HCEC 1CT (cell line): ENCODE measurements around the gene CHST4.
"Not testable (repeated sequence)": the region's sequence is repeated elsewhere in the genome, so short reads cannot be mapped to it uniquely, and the experiment has no call there.

Experiments used
- DNase-seq: peaks from one replicate; pipeline ENCODE4 v3.0.0-alpha.2; 2017

CHST4 gene

DNA sequence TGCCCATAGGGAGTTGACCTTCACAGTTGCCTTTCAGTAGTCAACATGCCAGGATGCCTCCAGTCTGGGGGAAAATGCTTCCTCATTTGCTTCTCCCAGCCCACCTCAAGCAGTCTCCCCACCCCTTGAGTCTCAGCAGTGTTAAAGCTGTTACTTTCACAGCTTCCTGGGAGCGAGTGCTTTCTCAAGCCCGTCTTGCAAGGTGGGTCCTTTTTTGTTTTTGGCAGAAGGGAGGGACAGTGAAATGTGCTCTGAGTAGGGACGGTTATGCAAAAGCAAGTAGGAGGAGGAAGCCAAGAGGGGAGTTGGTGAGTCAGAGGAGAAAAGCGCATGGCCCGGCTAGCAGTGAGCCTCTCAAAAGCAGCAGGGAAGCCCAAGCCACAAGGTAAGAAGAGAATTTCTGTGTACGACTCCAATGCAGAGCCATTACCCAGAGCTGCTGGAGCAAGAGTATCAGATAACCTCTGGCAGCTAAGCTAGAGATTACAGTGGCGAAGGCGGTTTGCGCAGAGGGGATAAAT, at the start of gene CHST4:
Gene CHST4, plus strand, starts transcription at position 316 of the 521 bp plus-strand sequence. CDS start 10,252 bp downstream, outside the sequence.
- DNase-seq: peak; percentile 65

DNA sequence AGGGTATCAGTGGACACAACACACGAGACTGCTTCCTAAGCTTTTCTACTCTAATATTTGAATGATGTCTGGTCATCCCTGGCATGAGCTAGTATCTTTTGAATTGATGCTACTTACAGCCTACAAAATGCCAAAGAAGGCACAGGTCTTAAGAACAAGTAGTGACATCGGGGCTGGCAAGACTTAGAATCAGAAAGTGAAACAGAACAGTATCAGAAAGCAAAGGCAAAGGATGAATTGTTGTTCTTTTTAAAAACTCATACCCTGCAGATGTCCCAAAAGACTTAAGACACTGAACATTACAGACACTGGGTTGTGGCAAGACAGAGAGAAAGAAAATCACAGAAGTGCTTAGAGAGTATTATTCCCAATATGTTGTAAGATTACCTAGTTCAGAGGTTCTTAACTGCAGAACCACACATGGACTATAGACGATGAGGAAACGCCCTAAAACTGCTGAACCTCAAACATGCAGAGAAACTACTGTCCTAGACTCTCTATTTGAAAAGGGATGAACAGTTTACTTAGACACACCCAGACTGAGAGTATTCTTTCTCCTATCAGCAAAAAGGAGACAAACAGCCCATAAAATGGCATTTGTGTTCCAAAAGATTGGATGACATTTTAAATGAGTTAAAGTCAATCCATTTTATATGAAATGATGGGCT, 49.6 kb upstream of the CHST4 start:
- DNase-seq: no peak

DNA sequence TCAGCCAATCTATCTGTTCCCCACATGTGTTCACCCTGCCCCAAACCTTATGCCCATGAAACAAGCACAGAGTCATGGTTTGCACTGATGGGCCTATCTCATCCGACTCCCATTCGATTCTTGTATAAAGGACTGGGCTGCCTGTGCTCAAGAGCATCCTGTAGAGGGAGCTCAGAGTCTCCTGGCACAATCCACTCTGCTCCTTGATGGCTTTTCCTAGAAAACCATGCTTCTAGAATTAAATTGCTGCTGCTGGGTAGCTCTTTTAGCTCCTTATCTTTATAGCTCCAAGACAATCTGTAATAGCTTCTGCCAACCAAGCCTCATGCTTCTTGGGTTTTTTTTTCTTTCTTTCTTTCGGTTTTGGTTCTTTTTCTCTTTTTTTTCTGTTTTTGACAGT, 46.8 kb upstream of the CHST4 start:
- peak; percentile 18 for DNase-seq

DNA sequence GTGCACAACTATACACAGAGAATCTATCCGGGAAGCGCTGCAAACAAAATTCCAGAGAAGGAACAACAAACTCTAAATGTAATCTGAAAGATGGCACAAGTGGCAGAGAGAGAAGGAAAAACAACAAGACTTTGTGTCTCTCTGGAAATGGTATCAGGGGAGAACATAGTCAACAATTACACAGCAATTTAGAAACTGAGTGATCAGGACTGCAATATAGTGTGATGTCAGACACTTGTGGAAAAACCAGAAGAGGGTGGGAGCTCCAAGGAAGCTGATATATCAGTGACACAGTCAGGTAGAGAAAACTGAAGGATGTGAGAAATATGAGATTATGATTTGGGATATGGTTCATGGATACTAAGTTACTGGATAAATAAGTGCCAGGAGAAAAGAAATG, 45.3 kb upstream of the CHST4 start:
- DNase-seq: no peak

DNA sequence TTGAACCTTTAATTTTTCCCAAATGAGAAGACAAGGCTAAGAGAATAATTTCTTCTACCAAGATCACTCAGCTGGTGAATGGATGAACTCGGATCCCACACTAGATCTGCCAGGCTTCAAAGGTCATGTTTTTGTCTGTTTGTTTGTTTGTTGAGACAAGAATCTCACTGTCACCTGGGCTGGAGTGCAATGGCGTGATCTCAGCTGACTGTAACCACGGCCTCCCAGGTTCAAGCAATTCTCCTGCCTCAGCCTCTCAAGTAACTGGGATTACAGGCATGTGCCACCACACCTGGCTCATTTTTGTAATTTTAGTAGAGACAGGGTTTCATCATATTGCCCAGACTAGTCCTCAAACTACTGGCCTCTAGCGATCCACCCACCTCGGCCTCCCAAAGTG, 43.7 kb upstream of the CHST4 start:
- no peak for DNase-seq

DNA sequence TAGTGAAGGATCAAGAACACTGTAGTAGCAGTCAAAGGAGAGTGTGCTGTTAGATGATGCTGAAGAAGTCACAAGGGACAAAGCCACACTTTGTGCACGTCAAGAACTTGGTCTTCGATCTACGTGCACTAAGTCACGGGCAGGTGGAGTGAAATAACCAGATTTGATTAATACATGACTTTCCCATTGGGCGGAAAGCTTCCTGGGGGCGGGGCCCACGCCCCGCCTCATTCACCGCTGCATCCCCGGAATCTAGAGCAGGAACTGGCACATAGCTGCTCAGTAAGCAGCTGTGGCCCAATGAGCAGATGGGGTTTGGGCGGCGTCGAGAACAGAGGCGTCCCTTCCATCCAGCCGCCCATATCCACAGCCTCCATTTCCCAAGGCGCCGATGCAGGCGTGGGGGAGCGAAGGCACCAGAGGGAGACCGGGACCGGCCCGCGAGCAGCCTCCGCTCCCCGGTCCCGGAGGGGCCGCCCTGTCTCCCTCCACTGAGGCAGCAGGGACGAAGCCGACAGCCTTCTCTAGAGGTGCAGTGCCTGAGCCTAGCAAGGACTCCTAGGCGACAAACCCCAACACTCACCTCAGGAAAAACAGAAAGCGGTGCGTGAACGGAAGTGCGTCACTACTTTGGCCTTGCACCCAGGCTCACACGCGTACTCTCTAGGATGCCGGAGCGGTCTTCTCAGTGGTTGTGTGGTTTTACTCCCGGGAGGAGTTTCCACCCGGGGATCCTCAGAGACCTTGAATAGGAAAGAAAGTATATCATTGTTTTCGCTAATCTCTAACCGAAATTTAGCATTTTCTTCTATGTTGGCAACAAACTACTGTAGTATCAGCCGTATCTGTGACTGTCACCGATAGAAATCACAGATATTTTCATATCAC, 42.0 kb upstream of the CHST4 start:
- peak; percentile 92 for DNase-seq

DNA sequence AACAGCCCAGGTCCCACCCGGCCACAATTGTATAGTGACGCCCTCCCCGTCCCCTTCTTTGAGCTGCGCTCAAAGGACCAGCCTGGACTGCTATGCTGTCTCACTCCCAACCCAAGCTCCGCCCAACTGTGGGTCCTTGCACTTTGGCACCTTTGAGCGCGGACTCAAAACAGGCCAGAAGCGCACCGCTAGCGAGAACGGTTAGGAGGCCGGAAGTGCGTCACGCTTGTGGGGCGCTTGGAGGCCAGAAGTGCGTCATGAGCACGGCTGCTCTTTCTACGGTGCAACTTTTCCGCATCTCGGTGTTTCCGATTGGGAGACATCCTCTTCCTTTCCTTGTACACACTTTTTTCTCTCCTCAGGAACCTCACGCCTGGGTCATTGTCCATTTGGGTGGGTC, 37.1 kb upstream of the CHST4 start, which contains the start of gene ZNF19:
Gene ZNF19, minus strand, starts transcription at position 203 of the 400 bp plus-strand sequence. CDS start 7,210 bp downstream, outside the sequence.
- DNase-seq: no peak

DNA sequence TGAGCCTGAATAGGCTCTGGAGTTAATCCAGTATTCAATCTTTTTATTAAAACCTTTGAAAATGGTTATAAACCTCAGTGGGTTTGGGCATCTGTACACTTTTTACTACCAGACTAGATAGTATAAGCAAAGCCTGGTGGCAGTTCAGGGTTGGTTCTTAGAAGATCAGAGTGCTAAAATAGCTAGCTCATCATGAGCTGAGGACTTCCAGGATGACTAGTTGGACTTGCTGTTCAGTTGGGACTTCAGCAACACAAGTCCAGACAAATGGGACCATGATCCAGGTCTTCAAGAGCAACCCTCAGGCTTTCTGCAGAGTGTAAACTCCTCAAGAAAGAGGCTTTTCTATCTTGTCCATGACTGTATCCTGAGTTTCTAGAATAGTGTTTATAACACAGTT, 35.9 kb upstream of the CHST4 start:
- no peak for DNase-seq

DNA sequence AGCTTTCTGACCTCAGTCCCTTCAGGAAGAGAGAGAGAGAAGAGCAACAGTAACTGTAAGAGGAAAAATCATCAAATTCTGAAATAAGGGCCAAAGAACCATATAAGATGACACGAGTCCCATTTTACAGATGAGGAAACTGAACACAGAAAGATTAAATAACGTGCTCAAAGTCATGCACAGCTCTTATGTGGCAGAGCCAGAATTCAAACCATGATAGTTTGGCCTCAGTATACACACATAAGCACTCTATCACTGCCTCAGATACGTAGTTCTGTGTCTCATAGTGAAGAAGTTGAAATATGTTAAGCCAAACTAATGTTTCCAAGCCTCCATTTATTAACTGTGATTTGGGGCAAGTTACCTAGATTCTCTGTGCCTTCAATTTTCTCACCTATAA, 35.2 kb upstream of the CHST4 start:
- DNase-seq: no peak

DNA sequence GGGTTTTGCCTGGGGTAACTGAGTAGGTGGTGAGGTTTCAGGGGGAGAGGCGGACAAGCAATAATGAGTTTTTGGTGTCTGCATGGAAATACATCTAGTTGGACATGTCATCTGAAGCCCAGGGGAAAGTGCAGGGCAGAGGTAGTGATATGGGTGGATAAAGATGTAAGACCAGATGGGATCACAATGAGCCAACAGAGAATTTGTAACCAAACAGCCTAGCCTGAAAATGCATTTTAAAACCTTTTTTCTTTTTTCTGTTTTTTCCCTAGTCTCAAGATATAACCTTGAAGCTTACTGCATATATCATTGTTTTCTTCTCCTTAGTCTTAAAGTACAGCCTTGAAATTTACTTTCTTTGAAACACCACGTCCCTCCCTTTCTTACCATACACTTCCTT, 33.4 kb upstream of the CHST4 start:
- DNase-seq: no peak

DNA sequence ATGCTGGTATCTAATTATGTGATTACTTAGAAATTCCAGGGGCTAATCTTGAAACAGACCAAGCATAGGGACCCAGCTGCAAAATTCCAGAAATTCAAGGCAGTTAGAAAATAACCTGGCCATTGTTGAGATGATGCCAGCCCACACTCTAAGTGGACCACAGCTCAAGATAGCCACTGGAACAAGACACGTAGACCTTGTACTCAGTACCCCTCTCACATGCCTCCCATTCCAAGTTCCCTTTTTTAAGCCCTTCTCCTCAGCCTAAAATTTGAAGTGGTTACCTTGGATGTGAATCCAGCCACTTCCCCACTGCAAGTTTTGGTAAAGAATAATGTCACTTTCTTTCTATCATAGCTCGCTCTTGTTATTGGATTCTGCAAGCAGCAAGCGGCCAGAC, 33.0 kb upstream of the CHST4 start:
- no peak for DNase-seq

DNA sequence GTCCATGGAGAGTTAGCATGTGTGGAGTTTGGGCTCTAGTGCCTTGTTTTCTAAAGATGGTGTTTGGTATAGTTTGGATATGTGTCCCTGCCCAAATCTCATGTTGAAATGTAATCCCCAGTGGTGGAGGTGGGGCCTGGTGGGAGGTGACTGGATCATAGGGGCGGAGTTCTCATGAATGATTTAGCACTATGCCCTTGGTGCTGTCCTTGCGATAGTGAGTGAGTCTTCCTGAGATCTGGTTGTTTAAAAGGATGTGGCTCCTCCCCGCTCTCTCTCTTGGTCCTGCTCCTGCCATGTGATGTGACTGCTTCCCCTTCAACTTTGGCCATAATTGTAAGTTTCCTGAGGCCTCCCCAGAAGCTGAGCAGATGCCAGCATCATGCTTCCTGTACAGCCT, 28.2 kb upstream of the CHST4 start:
- DNase-seq: no peak

DNA sequence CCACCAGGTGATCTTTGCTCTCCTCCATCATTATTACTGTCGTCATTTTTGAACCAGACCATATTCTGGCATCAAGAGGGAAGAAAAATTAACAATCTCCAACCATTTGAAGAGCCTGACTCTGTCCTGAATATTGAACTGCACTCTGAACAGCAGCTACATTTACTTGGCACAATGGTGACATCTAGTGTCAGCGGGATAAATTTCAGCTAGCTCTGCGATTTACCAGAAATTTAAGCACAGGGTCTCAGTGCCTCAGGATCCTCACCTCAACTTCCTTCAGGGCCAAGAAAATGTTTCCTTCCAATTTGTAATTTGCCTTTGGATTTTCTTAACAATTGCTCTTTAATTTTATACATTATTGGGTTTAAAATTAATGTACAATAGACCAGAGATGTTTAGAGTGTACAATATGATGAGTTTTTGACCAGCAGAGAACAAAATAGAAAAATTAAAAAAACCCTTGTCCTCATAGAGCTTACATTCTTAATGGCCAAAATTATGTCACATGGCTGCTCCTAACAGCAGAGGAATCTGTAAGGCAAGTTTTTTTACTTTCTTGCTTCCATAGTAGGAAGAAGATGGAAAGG, 26.4 kb upstream of the CHST4 start:
- peak; percentile 52 for DNase-seq

DNA sequence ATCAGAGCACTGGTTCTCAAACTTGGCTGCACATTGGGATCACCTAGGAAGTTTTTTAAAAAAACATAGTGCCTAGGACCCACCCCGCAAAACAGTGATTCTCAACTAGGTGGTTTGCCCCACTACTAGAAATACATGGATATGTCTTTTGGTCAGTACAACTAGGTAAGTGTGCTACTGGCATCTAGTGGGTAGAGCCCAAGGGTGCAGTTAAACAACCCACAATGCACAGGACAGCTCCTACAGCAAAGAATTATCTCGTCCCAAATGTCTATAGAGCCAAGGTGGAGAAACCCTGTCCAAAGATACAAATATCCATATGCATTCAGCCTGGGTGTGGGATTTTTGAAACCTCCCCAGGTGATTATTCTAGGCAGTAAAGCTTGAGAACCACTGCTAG, 25.3 kb upstream of the CHST4 start:
- DNase-seq: no peak

DNA sequence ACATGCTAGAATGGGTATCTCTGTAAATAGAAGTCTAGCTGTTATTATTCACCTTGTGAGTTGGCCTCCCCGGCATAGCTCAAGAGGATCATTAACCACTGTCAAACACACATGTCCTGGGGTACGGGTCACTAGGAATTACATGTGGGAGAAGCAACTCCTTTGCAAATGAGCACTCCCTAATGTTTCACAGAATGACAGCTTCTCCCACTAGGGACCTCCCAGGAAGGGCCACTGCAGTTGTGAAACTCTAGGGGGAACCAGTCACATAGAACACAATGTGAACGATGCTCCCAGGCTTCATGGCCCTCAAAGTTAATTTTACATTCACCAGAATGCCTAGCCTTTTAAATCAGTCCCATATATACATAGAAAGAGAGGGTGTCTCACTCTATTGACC, 24.7 kb upstream of the CHST4 start:
- no peak for DNase-seq

DNA sequence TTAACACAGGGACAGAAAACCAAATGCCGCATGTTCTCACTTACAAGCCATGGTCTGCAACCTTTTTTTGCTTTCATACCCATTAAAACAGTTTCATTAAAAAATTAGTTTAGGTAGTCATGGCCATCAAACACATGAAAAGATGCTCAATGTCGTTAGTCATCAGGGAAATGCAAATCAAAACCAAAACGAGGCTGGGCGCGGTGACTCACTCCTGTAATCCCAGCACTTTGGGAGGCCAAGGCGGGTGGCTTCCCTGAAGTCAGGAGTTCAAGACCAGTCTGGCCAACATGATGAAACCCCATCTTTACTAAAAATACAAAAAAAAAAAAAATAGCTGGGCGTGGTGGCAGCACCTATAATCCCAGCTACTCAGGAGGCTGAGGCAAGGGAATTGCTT, 22.2 kb upstream of the CHST4 start:
- DNase-seq: not testable (repeated sequence)

DNA sequence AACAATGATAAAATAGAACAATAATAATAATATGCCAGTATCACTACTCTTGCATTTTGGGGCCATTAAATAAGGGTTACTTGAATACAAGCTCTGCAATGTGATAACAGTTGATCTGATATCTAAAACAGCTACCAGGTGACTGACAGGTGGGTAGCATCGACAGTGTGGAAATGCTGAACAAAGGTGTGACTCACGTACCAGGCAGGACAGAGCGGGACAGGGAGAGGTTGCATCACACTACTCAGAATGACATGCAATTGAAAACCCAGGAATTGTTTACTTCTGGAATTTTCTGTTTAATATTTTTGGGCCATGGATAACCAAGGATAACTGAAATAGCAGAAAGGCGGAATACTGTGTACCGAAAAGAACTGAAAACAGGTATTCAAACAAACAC, 21.3 kb upstream of the CHST4 start:
- no peak for DNase-seq

DNA sequence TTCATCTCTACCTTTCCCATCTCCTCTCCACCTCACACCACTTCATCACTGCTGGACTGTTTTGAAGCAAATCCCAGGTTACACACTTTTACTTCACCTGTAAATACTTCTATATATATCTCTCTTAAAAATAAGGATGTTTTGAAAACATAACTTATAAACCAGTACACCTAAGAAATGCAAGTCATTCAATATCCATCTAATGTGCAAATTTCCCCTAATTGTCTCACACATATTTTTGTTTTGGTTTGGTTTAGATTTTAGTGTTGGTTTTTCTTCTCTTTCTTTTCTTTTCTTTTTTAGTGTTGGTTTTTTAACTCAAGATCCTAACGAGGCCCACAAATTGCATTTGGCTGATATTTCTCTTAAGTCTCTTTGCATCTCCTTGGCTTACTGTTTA, 19.2 kb upstream of the CHST4 start:
- no peak for DNase-seq

DNA sequence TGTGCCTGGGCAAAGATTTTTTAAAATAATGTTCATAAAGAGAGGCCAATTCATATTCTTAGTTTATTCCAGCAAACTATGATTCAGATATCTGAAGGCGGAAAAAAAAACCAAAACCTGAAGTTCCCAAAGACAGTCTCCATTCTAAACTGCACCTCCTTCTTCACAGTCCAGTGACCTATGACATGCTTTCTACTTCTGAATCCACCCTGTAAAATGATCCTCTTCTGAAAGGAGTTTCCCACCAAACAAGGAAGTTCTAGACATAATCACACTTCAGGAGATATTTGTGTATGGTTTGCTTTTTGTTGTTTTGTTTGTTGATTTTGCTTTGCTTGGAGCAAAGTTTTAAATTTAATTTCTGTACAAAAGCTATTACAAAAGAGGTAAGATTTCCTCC, 12.9 kb upstream of the CHST4 start:
- DNase-seq: no peak

DNA sequence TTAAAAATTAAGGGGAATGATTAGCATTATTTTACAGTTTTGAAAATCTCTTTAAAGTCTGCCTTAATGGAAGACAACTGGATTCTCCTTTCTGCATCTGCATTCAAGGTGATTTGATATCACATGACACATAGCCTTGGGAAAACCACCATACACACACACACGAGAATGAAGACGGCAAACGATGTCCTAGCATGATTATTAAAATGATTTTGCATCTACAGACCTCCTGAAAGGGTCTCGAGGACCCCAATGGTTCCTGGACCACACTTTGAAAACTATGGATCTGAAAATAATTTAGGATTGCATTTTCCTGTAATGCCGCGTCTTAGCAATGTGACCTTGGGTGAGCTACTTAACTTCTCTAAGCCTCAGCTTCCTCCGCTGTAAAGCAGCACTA, 11.8 kb upstream of the CHST4 start:
- no peak for DNase-seq

DNA sequence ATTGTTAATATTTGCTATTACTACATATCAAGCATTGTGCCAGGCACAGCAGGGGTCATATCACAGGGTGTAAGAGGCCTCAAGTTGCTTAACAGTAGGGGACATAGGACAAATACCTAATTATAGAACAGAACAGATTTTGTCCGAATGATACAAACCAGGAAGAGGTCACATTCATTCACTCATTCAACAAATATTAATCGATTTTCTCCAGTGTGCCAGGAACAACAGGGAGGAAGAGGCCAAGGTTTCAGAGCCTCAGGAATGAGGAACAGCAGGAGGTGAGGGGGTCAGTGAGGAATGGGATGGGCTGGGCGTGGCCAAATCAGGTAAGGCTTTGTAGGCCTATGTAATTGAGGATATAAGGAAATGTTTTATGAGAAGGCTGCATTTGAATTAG, 11.2 kb upstream of the CHST4 start:
- DNase-seq: no peak

DNA sequence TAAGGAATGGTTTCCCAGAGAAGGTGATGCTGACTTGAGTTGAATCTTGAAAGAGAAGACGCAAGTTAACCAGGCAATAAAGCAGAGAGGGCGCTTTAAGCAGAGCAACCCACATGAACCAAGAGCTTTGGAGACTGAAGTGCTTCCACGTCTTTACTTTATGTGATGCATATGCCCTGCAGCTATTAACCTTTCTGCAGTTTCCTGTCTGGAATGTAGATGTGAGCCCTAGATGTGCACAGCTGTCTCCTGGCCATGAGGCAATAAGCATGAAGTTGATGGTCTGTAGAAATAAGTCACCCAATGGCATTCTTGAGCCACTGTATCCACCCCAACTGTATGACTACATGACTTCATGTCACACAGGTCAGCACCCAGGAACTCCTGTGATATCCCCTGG, 5.7 kb upstream of the CHST4 start:
- no peak for DNase-seq
